Pons (tissue), 1 donor: ENCODE results near the gene ETS1.

Source experiments
- DNase-seq: peaks from one replicate; pipeline ENCODE4 v3.0.0-alpha.2; 2016; ENCODE audit warnings: low spot score

ETS1 gene

GRCh38 chr11:128618603-128619002 lies 31.2 kb upstream of the ETS1 start:
- DNase-seq = no peak

GRCh38 chr11:128616161-128616560 lies 28.8 kb upstream of the ETS1 start:
- DNase-seq = no peak

- DNase-seq = no peak
Observed at GRCh38 chr11:128615612-128616011, 28.3 kb upstream of the ETS1 start.

GRCh38 chr11:128615076-128615475 lies 27.7 kb upstream of the ETS1 start:
- no peak for DNase-seq

- no peak for DNase-seq
Observed at GRCh38 chr11:128614026-128614425, 26.7 kb upstream of the ETS1 start.

GRCh38 chr11:128613300-128613995 lies 26.1 kb upstream of the ETS1 start:
- DNase-seq = no peak

GRCh38 chr11:128610721-128611617 lies 23.6 kb upstream of the ETS1 start:
- DNase-seq = no peak

- DNase-seq = no peak
Observed at GRCh38 chr11:128609785-128610184, 22.4 kb upstream of the ETS1 start.

- no peak for DNase-seq
Observed at GRCh38 chr11:128608746-128609407, 21.5 kb upstream of the ETS1 start.

- DNase-seq = no peak
Observed at GRCh38 chr11:128607819-128608218, 20.5 kb upstream of the ETS1 start.

- DNase-seq = no peak
Observed at GRCh38 chr11:128604723-128605122, 17.4 kb upstream of the ETS1 start.

GRCh38 chr11:128603752-128604414 lies 16.5 kb upstream of the ETS1 start:
- DNase-seq = peak; percentile 32

- DNase-seq = peak; percentile 71
Observed at GRCh38 chr11:128603003-128603696, 15.8 kb upstream of the ETS1 start.

GRCh38 chr11:128599729-128600128 lies 12.4 kb upstream of the ETS1 start:
- DNase-seq = no peak

- DNase-seq = no peak
Observed at GRCh38 chr11:128598506-128599150, 11.3 kb upstream of the ETS1 start.

GRCh38 chr11:128598096-128598495 lies 10.7 kb upstream of the ETS1 start:
- no peak for DNase-seq

- no peak for DNase-seq
Observed at GRCh38 chr11:128597209-128597608, 9.9 kb upstream of the ETS1 start.

GRCh38 chr11:128596250-128596649 lies 8.9 kb upstream of the ETS1 start:
- DNase-seq = no peak

- no peak for DNase-seq
Observed at GRCh38 chr11:128595775-128596174, 8.4 kb upstream of the ETS1 start.

GRCh38 chr11:128595221-128595620 lies 7.9 kb upstream of the ETS1 start:
- no peak for DNase-seq

- no peak for DNase-seq
Observed at GRCh38 chr11:128594226-128594625, 6.9 kb upstream of the ETS1 start.
